MM.1S (cell line): ENCODE data around the gene TRIM64.
"Not testable (repeated sequence)": the region's sequence is repeated elsewhere in the genome, so short reads cannot be mapped to it uniquely, and the experiment has no call there.

Experiments used
- CTCF ChIP-seq: fragments of 300-600 bp; sonication (generic); IDR thresholded peaks from 2 replicates; pipeline ENCODE4 v1.5.1; 2016; ENCODE audit warnings: antibody characterized with exemption, low read length, mixed read lengths
- EZH2 ChIP-seq: fragments of 300-600 bp; sonication (generic); optimal IDR thresholded peaks from 2 replicates; pipeline ENCODE3; 2017; ENCODE audit warnings: low read depth, mild to moderate bottlenecking, antibody characterized with exemption, low read length, mixed read lengths
- EZH2phosphoT487 ChIP-seq: fragments of 300-600 bp; sonication (generic); IDR thresholded peaks from 2 replicates; pipeline ENCODE4 v1.6.1; 2018; ENCODE audit warnings: antibody characterized with exemption, low read length

- TF ChIP-seq CTCF, EZH2, EZH2phosphoT487: not testable (repeated sequence)
Observed at GRCh38 chr11:89960833-89961232, 5.0 kb upstream of the TRIM64 start.
